H1 (cell line): Measurements from ENCODE around the gene TCF20. TPM values are rescaled to one million over a fixed set of nuclear protein-coding genes. Genes with fewer than 3 reads are reported as not detected.

ENCODE experiments used
- GTF2F1 ChIP-seq: IDR thresholded peaks from 2 replicates; pipeline ENCODE4 v1.6.1; 2012; ENCODE audit warnings: low read depth, low read length, improper control_type of control experiment, borderline replicate concordance
- KDM4A ChIP-seq: IDR thresholded peaks from one replicate; pipeline ENCODE4 v1.7.1; 2012; ENCODE audit warnings: low read depth, mild to moderate bottlenecking, moderate library complexity, low read length, inconsistent platforms; ENCODE audit not compliant: severe bottlenecking
- POLR2AphosphoS5 ChIP-seq: IDR thresholded peaks from 2 replicates; pipeline ENCODE4 v1.6.1; 2011; ENCODE audit warnings: low read depth, low read length
- RXRA ChIP-seq: IDR thresholded peaks from 2 replicates; pipeline ENCODE4 v1.6.1; 2011; ENCODE audit warnings: low read depth, mild to moderate bottlenecking, low read length, moderate library complexity; ENCODE audit not compliant: insufficient read depth
- SIX5 ChIP-seq: IDR thresholded peaks from 2 replicates; pipeline ENCODE4 v1.6.1; 2011; ENCODE audit warnings: mild to moderate bottlenecking, low read depth, low read length
- SP1 ChIP-seq: IDR thresholded peaks from 2 replicates; pipeline ENCODE4 v1.6.1; 2011; ENCODE audit warnings: low read depth, low read length
- TEAD4 ChIP-seq: IDR thresholded peaks from 2 replicates; pipeline ENCODE4 v1.6.1; 2012; ENCODE audit warnings: low read depth, low read length, inconsistent platforms, mixed read lengths
- polyA plus RNA-seq, 7 experiments: library from polyadenylated mRNA; depleted of rRNA in 3 of 7; stranded (reverse) in 5 of 7; unstranded in 2 of 7; fragments of >200 nt in 5 of 7; fragments of 200-250 nt in 2 of 7; gene quantifications; 1 replicate in 5 of 7; 2 replicates in 1 of 7; 4 replicates in 1 of 7; pipeline versions ENCODE4 v1.2.1 to v1.2.3, GENCODE V29; 2011 to 2013; ENCODE audit warnings: missing spikeins in 2 of 7, mixed read lengths in 2 of 7
- total RNA-seq: library from RNA; stranded (reverse); fragmentation: NEBNext Ultra II Directional; extraction: Animal tissue kit (Norgen Biotek cat#: 25700); gene quantifications from 2 replicates; pipeline ENCODE4 v1.2.1, GENCODE V29; 2021

The TCF20 gene
- total and polyA plus RNA-seq, 2 of the 8 experiments (the other 6 are each of a cell fraction or from before 2014, with no cell fraction given): 22.0 to 79.8 TPM

- TF ChIP-seq SP1 (no peak), TEAD4 (no peak), SIX5 (no peak), KDM4A (no peak), POLR2AphosphoS5 (no peak), GTF2F1 (no peak), RXRA (no peak)
- TF ChIP-seq, all 59 proteins: peak for 0
Measured at GRCh38 chr22:42248995-42249394, 21.5 kb downstream of the TCF20 start (continued).
